Measurements from ENCODE around the gene LHFPL6.

LHFPL6 gene

GRCh38 chr13:39501702-39502324, 101.2 kb downstream of the LHFPL6 start:
- TF ChIP-seq CTCF (IDR thresholded peaks at IDR 0.05; ENCODE audit: insufficient read depth, low read depth, low read length, missing control alignments): no peak
- H3K4me3 ChIP-seq (ENCODE audit: low read length): no peak overlapping the region
- no peak for DNase-seq (ENCODE audit: low read depth)

GRCh38 chr13:39499604-39500003, 103.4 kb downstream of the LHFPL6 start:
- TF ChIP-seq CTCF (IDR thresholded peaks at IDR 0.05; ENCODE audit: insufficient read depth, low read depth, low read length, missing control alignments): no peak
- H3K4me3 ChIP-seq (ENCODE audit: low read length): no peak overlapping the region
- DNase-seq (ENCODE audit: low read depth): no peak

- no peak overlapping the region for H3K4me3 ChIP-seq (ENCODE audit: low read length)
- TF ChIP-seq CTCF (IDR thresholded peaks at IDR 0.05; ENCODE audit: insufficient read depth, low read depth, low read length, missing control alignments): no peak
- no peak for DNase-seq (ENCODE audit: low read depth)
Observed at GRCh38 chr13:39498471-39499114, 104.4 kb downstream of the LHFPL6 start.

GRCh38 chr13:39496506-39496905, 106.5 kb downstream of the LHFPL6 start:
- DNase-seq (ENCODE audit: low read depth): no peak
- TF ChIP-seq CTCF (IDR thresholded peaks at IDR 0.05; ENCODE audit: insufficient read depth, low read depth, low read length, missing control alignments): no peak
- H3K4me3 ChIP-seq (ENCODE audit: low read length): no peak overlapping the region

GRCh38 chr13:39494633-39495032, 108.4 kb downstream of the LHFPL6 start:
- no peak for TF ChIP-seq CTCF (IDR thresholded peaks at IDR 0.05; ENCODE audit: insufficient read depth, low read depth, low read length, missing control alignments)
- H3K4me3 ChIP-seq (ENCODE audit: low read length): no peak overlapping the region
- no peak for DNase-seq (ENCODE audit: low read depth)

- H3K4me3 ChIP-seq (ENCODE audit: low read length): no peak overlapping the region
- no peak for TF ChIP-seq CTCF (IDR thresholded peaks at IDR 0.05; ENCODE audit: insufficient read depth, low read depth, low read length, missing control alignments)
- DNase-seq (ENCODE audit: low read depth): no peak
Observed at GRCh38 chr13:39494006-39494405, 109.0 kb downstream of the LHFPL6 start.

GRCh38 chr13:39490136-39490535, 112.9 kb downstream of the LHFPL6 start:
- TF ChIP-seq CTCF (IDR thresholded peaks at IDR 0.05; ENCODE audit: insufficient read depth, low read depth, low read length, missing control alignments): no peak
- no peak overlapping the region for H3K4me3 ChIP-seq (ENCODE audit: low read length)
- DNase-seq (ENCODE audit: low read depth): no peak
